Measurements from ENCODE around the gene HM13. TPM values are rescaled to one million over a fixed set of nuclear protein-coding genes. Genes with fewer than 3 reads are reported as not detected.

HM13 gene
- total RNA-seq, 1 experiment from 2014 or later: 68.1 TPM

DNA sequence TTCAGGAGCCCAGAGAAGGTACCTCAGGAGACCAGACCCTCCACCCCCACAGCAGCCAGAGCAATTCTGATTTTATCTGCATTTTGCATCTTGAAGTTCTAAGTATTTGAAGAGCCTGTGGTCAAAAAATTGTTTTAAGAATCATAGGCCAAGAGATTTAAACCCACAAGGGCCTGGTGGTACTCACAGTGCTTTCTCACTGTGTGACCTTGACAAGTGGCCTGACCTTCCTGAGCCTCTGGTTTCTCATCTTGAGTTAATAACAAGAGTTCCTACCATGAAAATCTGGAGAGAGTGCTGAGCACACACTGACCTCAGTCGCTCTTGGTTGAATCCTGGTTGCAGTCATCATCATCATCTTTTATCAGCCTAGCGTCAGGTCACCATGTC is 45.5 kb downstream of the HM13 start:
- DNase-seq (ENCODE audit: low read depth in 1 of 2, low spot score in 2 of 2): no peak
- Histone ChIP-seq H3K4me1 (replicated peaks) (peaks cover 37% of the 10 kb centered on the region), H3K9me3 (replicated peaks) (no peaks in the 10 kb centered on the region), H3K27ac (peak overlapping the region; percentile 89), H3K4me3 (no peak overlapping the region), H3K36me3 (peaks cover 76% of the 10 kb centered on the region), H3K27me3 (replicated peaks) (no peaks in the 10 kb centered on the region)

DNA sequence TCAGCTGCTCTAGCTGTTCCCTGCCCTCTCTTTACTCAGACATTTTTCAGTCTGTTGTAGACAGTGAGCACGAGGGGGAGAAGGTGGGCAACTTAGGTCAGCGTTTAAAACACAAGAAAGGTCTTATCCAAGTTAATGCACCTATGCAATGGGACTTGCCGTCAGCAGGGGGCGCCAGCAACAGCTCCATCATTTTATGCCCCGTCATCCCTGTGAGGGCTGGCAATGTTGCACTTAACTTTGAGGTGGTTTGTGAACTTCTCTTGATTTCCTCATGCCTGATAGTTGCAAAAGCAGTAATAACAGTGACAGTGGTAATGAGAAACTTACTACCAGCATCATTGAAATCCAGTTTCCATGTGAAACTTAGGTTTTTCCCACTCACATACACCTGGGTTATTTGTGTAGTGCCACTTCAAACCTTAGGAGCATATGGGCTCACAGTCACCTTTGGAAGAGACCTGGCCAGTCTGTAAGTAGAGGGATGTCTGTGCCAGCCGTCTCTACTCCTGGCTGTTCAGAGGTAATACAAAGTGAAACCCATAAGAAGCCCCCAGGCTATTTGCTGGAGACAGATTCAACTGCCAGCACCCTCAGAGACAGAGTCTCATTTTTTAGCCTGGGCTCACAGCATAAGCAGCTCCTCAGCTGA is 46.0 kb downstream of the HM13 start:
- no peaks in the 10 kb centered on the region for H3K27me3 ChIP-seq (replicated peaks)
- no peaks in the 10 kb centered on the region for H3K9me3 ChIP-seq (replicated peaks)
- no peak overlapping the region for H3K4me3 ChIP-seq
- H3K4me1 ChIP-seq (replicated peaks): peaks cover 37% of the 10 kb centered on the region
- peak overlapping the region; percentile 89 for H3K27ac ChIP-seq
- peak; percentile 69 to 84 for DNase-seq (ENCODE audit: low read depth in 1 of 2, low spot score in 2 of 2)
- peaks cover 70% of the 10 kb centered on the region for H3K36me3 ChIP-seq

DNA sequence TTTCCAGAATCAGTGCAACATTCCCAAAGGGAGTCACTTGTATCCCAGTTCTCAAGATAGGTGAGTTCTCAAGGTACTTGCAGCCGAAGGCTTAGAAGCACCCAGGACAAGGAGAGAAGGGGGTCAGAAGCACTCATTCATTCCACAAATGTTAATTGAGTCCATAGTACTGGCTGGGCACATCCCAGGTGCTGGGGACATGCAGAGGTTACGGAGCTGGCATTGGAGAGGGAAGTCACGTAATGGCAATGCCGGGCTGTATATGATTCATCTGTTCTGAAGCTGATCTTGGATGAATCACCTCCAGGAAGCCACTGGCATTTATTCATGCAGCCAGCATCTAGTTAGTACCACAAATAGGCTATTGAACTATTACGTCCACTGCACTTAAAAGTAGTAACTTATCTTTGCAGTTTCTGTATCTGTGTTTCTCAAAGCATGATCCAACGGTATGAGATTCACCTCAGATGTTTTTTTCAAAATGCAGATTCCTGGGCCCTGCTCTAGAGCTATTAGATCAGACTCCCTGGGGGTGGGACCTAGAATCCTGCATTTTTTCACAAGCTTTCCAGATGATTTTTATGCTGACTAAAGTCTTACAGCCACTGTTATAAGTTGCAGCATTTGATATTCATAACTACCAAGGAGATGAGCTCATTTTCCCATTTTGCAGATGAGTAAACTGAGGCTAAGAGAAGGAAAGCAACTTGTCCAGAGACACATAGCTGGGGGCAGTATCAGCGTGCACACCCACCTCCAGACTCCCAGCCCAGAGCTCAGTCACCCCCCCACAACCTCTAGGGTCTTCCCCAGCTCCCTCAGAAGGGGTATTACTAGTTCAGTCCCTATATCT is 46.7 kb downstream of the HM13 start:
- peak; percentile 83 to 89 for DNase-seq (ENCODE audit: low read depth in 1 of 2, low spot score in 2 of 2)
- peaks cover 72% of the 10 kb centered on the region for H3K36me3 ChIP-seq
- H3K27ac ChIP-seq: peak overlapping the region; percentile 89
- no peak overlapping the region for H3K4me3 ChIP-seq
- H3K4me1 ChIP-seq (replicated peaks): peaks cover 37% of the 10 kb centered on the region
- no peaks in the 10 kb centered on the region for H3K9me3 ChIP-seq (replicated peaks)
- H3K27me3 ChIP-seq (replicated peaks): no peaks in the 10 kb centered on the region

DNA sequence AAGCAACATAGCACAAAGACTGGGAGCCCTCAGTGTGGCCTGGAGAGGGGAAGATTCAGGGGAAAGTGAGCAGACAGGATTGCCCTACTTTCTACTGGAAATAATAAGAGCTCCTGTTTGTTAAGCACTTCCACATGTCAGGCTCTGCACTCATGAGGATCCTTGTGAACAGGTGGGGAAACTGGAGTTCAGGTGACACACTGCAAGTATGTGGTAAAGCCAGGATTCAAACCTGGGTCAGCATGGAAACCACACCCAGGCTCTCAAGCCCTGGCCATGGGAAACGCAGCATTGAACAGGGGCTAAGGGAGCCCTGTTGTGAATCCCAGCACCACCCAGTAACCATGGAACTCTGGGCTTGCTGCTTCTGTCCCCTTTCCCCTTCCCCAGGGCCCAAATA is 48.0 kb downstream of the HM13 start:
- H3K4me3 ChIP-seq: no peak overlapping the region
- peaks cover 37% of the 10 kb centered on the region for H3K4me1 ChIP-seq (replicated peaks)
- H3K27ac ChIP-seq: no peak overlapping the region
- H3K36me3 ChIP-seq: peaks cover 75% of the 10 kb centered on the region
- DNase-seq (ENCODE audit: low read depth in 1 of 2, low spot score in 2 of 2): no peak
- no peaks in the 10 kb centered on the region for H3K27me3 ChIP-seq (replicated peaks)
- H3K9me3 ChIP-seq (replicated peaks): no peaks in the 10 kb centered on the region

DNA sequence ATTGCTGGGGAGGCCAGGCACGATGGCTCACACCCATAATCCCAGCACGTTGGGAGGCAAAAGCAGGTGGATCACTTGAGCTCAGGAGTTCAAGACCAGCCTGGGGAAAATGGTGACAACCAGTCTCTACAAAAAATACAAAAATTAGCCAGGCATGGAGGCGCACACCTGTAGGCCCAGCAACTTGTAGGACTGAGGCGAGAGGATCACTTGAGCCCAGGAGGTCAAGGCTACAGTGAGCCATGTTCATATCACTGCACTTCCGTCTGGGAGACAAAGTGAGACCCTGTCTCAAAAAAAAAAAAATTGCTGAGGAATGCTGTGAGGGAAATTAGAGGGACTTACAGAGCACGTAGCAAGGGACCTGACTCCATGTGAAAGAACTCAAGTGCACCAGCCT is 50.0 kb downstream of the HM13 start:
- Histone ChIP-seq H3K36me3 (peaks cover 61% of the 10 kb centered on the region), H3K9me3 (replicated peaks) (no peaks in the 10 kb centered on the region), H3K4me1 (replicated peaks) (peaks cover 40% of the 10 kb centered on the region), H3K27ac (no peak overlapping the region), H3K4me3 (no peak overlapping the region), H3K27me3 (replicated peaks) (no peaks in the 10 kb centered on the region)
- DNase-seq (ENCODE audit: low read depth in 1 of 2, low spot score in 2 of 2): no peak

DNA sequence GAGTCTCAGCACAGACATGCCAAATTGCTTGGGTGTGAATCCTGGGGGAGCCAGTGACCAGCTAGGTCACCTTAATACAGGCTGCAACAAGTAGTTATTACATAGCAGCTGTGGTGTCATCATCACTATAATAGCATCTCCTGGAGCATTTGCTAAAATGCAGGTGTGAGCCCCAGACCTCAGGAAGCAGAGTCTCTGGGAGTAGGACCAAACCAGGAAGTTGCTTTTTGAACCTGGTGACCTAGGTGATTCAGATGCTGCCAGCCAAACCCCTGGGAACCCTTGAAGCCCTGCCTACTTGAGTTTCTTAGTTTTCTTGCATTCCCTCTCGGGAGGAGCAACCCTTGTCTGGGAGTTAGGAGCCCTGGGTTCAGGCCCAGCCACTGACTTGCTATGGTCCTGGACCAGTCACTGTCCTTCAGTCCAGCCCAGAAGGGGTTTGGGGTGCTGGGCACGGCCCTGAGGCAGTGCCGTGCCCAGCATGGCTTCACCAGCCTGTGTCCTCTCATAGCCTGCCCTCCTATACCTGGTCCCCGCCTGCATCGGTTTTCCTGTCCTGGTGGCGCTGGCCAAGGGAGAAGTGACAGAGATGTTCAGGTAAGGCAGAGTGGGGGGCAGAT is 51.6 kb downstream of the HM13 start:
- H3K27me3 ChIP-seq (replicated peaks): no peaks in the 10 kb centered on the region
- no peak overlapping the region for H3K4me3 ChIP-seq
- H3K4me1 ChIP-seq (replicated peaks): peaks cover 41% of the 10 kb centered on the region
- no peak for DNase-seq (ENCODE audit: low read depth in 1 of 2, low spot score in 2 of 2)
- no peaks in the 10 kb centered on the region for H3K9me3 ChIP-seq (replicated peaks)
- H3K27ac ChIP-seq: no peak overlapping the region
- peaks cover 64% of the 10 kb centered on the region for H3K36me3 ChIP-seq

DNA sequence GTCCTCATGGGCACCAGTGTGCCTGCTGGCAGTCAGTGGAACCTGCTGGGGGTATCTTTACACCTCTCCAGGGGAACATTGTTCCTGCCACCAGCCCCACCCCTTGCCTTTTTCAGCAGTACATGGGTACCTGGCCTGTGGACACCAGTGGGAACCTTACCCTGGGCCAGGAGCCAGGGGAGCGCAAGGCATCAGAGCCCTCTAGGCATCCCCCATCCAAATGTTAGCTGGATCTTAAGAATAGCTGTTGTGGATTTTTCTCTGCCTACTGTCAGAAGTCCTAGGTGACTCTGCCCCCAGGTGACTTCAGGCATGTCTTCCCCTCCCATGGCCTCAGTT is 52.0 kb downstream of the HM13 start:
- DNase-seq (ENCODE audit: low read depth in 1 of 2, low spot score in 2 of 2): no peak
- Histone ChIP-seq H3K4me3 (no peak overlapping the region), H3K4me1 (replicated peaks) (peaks cover 41% of the 10 kb centered on the region), H3K9me3 (replicated peaks) (no peaks in the 10 kb centered on the region), H3K27me3 (replicated peaks) (no peaks in the 10 kb centered on the region), H3K36me3 (peaks cover 63% of the 10 kb centered on the region), H3K27ac (no peak overlapping the region)

DNA sequence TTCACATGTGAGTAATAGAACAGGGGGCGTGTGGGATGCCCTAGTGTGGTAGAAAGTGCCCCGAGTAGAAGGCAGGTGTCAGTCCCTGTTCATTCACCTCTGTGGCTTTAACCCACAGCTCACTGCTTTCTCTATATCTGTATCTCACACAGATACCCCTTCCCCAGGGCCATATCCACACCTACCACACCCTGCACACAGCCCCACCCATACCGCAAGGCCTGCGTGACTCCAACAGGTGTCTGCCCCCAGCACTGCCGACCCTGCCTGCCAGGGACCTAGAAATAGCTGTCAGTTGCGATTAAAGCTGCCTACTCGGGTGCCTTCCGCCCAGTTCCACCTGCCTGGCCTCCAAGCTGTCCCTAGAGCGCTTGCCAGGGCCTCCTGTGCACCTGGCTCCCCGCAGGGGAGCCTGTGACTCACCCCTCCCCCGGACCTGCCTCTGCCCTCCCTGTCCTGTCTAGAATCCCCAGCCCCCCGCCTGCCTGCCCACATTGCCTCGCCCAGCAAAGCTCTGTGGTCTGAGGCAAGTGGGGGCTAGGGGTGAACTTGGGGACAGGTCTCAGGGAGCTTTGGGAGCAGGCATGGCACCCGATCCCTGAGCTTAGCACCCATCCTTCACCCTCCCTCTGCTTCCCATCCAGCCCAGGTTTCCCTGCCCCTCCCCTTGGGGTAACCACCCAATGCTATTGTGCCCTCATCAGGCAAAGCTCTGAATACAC is 52.6 kb downstream of the HM13 start:
- no peak for DNase-seq (ENCODE audit: low read depth in 1 of 2, low spot score in 2 of 2)
- Histone ChIP-seq H3K27me3 (replicated peaks) (no peaks in the 10 kb centered on the region), H3K36me3 (peaks cover 57% of the 10 kb centered on the region), H3K4me3 (no peak overlapping the region), H3K9me3 (replicated peaks) (no peaks in the 10 kb centered on the region), H3K27ac (no peak overlapping the region), H3K4me1 (replicated peaks) (peaks cover 41% of the 10 kb centered on the region)

DNA sequence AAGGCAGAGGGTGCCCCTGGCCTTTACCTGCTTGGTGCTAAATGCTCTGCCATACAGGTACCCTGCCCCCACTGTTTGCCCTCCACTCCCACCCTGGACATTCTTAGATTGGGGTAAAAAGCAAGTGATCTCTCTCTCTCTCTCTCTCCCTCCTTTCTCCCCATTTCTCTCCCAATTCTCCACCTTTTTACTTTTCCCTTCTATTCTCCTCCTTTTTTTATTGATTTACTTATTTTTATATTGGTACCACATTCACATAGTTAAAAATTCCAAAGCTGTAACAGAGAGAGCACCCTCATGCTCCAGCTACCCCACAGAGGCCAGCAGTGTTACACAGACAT is 53.1 kb downstream of the HM13 start:
- DNase-seq (ENCODE audit: low read depth in 1 of 2, low spot score in 2 of 2): no peak
- no peak overlapping the region for H3K27ac ChIP-seq
- no peaks in the 10 kb centered on the region for H3K27me3 ChIP-seq (replicated peaks)
- no peak overlapping the region for H3K4me3 ChIP-seq
- H3K4me1 ChIP-seq (replicated peaks): peaks cover 41% of the 10 kb centered on the region
- peaks cover 52% of the 10 kb centered on the region for H3K36me3 ChIP-seq
- H3K9me3 ChIP-seq (replicated peaks): no peaks in the 10 kb centered on the region

DNA sequence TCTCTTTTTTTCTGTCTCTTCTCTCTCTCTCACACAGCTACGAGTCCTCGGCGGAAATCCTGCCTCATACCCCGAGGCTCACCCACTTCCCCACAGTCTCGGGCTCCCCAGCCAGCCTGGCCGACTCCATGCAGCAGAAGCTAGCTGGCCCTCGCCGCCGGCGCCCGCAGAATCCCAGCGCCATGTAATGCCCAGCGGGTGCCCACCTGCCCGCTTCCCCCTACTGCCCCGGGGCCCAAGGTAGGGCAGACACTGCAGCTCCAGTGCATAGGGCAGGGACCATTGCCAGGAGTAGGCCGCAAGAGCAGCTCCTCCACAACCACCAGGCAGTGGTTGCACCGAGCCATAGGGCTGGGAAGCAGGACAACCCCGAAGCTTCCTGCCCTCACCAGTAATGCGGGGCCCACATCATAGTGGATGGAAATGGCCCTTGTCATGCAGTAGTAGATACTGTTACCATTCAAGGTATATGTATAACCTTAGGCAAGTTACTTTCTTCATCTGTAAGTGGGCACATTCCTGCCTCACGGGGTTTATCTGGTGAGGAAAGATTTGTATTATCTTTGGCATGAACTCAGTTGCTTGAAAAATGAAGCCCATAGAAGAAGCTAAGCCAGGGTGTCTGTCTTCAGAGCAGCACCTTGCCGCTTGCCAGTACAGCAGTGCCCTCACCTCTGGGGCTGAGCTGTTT is 53.9 kb downstream of the HM13 start:
- Histone ChIP-seq H3K36me3 (peaks cover 44% of the 10 kb centered on the region), H3K4me1 (replicated peaks) (peaks cover 40% of the 10 kb centered on the region), H3K27me3 (replicated peaks) (no peaks in the 10 kb centered on the region), H3K9me3 (replicated peaks) (no peaks in the 10 kb centered on the region), H3K27ac (no peak overlapping the region), H3K4me3 (no peak overlapping the region)
- no peak for DNase-seq (ENCODE audit: low read depth in 1 of 2, low spot score in 2 of 2)

DNA sequence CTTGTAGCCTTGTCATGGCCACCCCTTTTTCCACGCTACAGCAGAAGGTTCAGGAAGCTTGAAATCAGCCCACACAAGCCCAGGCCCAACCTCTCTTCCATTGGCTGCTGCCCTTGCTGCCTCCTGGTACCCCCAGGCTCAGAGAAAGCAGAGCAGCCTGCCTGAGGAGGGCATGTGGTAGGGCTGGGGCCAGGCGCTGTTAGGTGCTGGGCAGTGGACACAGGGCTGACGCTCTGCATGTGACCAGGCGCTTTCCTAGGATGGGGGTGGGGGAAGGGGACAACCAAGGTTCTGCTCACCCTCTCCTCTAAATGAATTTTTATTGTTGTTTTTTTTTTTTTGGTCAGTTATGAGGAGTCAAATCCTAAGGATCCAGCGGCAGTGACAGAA is 54.5 kb downstream of the HM13 start:
- H3K9me3 ChIP-seq (replicated peaks): no peaks in the 10 kb centered on the region
- DNase-seq (ENCODE audit: low read depth in 1 of 2, low spot score in 2 of 2): no peak
- no peak overlapping the region for H3K27ac ChIP-seq
- no peaks in the 10 kb centered on the region for H3K27me3 ChIP-seq (replicated peaks)
- H3K36me3 ChIP-seq: peaks cover 38% of the 10 kb centered on the region
- peaks cover 44% of the 10 kb centered on the region for H3K4me1 ChIP-seq (replicated peaks)
- no peak overlapping the region for H3K4me3 ChIP-seq

DNA sequence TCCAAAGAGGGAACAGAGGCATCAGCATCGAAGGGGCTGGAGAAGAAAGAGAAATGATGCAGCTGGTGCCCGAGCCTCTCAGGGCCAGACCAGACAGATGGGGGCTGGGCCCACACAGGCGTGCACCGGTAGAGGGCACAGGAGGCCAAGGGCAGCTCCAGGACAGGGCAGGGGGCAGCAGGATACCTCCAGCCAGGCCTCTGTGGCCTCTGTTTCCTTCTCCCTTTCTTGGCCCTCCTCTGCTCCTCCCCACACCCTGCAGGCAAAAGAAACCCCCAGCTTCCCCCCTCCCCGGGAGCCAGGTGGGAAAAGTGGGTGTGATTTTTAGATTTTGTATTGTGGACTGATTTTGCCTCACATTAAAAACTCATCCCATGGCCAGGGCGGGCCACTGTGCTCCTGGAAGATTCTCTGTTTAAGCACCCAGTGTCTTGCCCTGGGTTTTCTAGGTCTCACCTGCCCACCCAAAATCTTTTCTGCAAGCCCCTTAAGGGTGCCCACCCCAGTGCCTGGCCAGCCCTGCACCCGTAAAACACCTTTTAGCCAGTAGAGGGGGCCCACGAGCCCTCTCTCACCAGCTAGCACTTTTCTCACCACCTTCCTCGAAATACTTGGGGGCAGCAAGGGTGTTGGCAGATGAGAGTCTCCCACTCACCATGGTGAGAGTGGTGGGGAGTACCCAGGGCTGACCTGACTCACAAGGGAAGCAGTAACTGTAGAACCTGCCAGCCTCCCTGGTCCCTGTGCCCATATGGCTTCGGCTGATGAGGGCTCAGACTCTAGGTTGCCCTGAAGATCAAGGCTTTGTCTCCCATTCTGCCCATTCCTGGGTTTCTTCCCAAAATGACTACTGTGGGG is 55.1 kb downstream of the HM13 start:
- peak; percentile 78 for DNase-seq (ENCODE audit: low read depth in 1 of 2, low spot score in 2 of 2)
- Histone ChIP-seq H3K27ac (peak overlapping the region; percentile 73), H3K27me3 (replicated peaks) (no peaks in the 10 kb centered on the region), H3K36me3 (peaks cover 32% of the 10 kb centered on the region), H3K9me3 (replicated peaks) (no peaks in the 10 kb centered on the region), H3K4me1 (replicated peaks) (peaks cover 51% of the 10 kb centered on the region), H3K4me3 (no peak overlapping the region)

DNA sequence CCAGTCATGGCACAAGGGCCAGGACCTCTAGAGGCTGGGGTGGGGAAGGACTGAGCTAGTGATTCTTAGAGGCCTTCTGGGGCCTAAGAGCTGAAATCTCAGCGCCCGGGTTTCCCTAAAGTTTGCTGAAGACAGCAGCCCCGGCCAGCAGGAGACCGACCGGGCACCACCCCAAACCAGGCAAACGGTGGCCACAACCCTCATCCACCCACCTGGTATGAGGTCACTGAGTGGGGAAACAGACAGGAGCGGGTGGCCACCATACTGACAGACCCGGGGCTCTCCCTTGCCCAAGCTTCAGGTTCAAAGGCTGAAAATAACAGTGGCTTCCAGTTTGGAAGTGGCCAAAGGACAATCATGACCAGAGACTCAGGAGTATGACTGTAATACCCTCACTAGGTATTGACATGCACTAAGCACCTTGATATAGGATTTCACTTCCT is 55.8 kb downstream of the HM13 start:
- no peaks in the 10 kb centered on the region for H3K9me3 ChIP-seq (replicated peaks)
- H3K27ac ChIP-seq: peak overlapping the region; percentile 73
- no peak overlapping the region for H3K4me3 ChIP-seq
- H3K36me3 ChIP-seq: peaks cover 30% of the 10 kb centered on the region
- peaks cover 54% of the 10 kb centered on the region for H3K4me1 ChIP-seq (replicated peaks)
- no peaks in the 10 kb centered on the region for H3K27me3 ChIP-seq (replicated peaks)
- DNase-seq (ENCODE audit: low read depth in 1 of 2, low spot score in 2 of 2): no peak

Data from SJSA1 (cell line).